HCT116 (cell line): ENCODE results near the gene PXDN. TPM values are rescaled to one million over a fixed set of nuclear protein-coding genes. Genes with fewer than 3 reads are reported as not detected.

Experiments used
- ATAC-seq: fragments of 200-7000 bp; cut with Tn5 transposase; 2 replicates; pipeline ENCODE4 v1.9.1; 2020; ENCODE audit warnings: mild to moderate bottlenecking, moderate library complexity
- BruUV-seq: library from RNA; stranded (reverse); fragments of 400-500 nt; replicated peaks from 2 replicates; lab custom pipeline; 2021; lab: Mats Ljungman, UMichigan
- CTCF ChIA-PET: fragments of 300-600 bp; sonication (Branson Sonifier 250); formaldehyde crosslinking; loops from one replicate; lab custom pipeline; 2021; ENCODE audit warnings: antibody characterized with exemption; lab: Charles Lee
- POLR2A ChIA-PET: fragments of 300-600, 350-600 bp; sonication (Branson Sonifier 250); formaldehyde crosslinking; loops from one replicate; lab custom pipeline; 2021; ENCODE audit warnings: antibody characterized with exemption; lab: Charles Lee
- RAD21 ChIA-PET, 2 experiments: fragments of 300-600 bp; sonication (Branson Sonifier 250); formaldehyde crosslinking; loops; one replicate each; lab custom pipeline; 2023; ENCODE audit warnings: low total read pairs in 2 of 2; ENCODE audit not compliant: uncharacterized antibody in 2 of 2, unreplicated experiment in 2 of 2, low non-redundant PET in 1 of 2; lab: Charles Lee
- DNase-seq: peaks from one replicate; pipeline ENCODE4 v3.0.0-alpha.2; 2010; ENCODE audit warnings: low read depth, low spot score
- H2AFZ ChIP-seq: fragments of 200-600 bp; shearing (Covaris generic), sonication (generic); 2 replicates; pipeline ENCODE4 v1.6.1; 2017; ENCODE audit warnings: low read depth, mixed run types, mixed read lengths, antibody characterized with exemption, low read length; ENCODE audit not compliant: poor library complexity, severe bottlenecking
- H3K27ac ChIP-seq: 2 replicates; pipeline ENCODE4 v1.5.1; 2012; ENCODE audit warnings: low read depth, low read length
- H3K27me3 ChIP-seq: fragments of 200-600 bp; sonication (generic); 2 replicates; pipeline ENCODE4 v1.6.1; 2016; ENCODE audit warnings: mixed run types, low read length, mixed read lengths; ENCODE audit not compliant: insufficient read depth
- H3K36me3 ChIP-seq, 2 experiments: fragments of 200-500 bp in 1 of 2; fragments of 200-600 bp in 1 of 2; sonication (Bioruptor generic) in 1 of 2; sonication (generic) in 1 of 2; 2 replicates each; pipeline versions ENCODE4 v1.5.1 to v1.6.1; 2014 to 2016; ENCODE audit warnings: low read length in 2 of 2, inconsistent platforms in 1 of 2, mixed read lengths in 1 of 2, mixed run types in 1 of 2; ENCODE audit not compliant: insufficient read depth in 2 of 2, control insufficient read depth in 1 of 2
- H3K4me1 ChIP-seq, 2 experiments: fragments of 200-600 bp in 1 of 2; sonication (generic) in 1 of 2; 2 replicates each; pipeline versions ENCODE4 v1.5.1 to v1.6.1; 2012 to 2017; ENCODE audit warnings: low read length in 2 of 2, inconsistent platforms in 1 of 2, mild to moderate bottlenecking in 1 of 2, mixed read lengths in 1 of 2, mixed run types in 1 of 2, moderate library complexity in 1 of 2; ENCODE audit not compliant: insufficient read depth in 2 of 2, control insufficient read depth in 1 of 2
- H3K4me2 ChIP-seq: fragments of 200-600 bp; sonication (generic); 2 replicates; pipeline ENCODE4 v1.6.1; 2017; ENCODE audit warnings: mixed run types, low read length, mixed read lengths
- H3K4me3 ChIP-seq, 2 experiments: fragments of 200-600 bp in 1 of 2; sonication (generic) in 1 of 2; replicated peaks in 1 of 2; 2 replicates each; pipeline ENCODE4 v1.5.1; 2011 to 2016; ENCODE audit warnings: low read length in 2 of 2, control low read depth in 1 of 2, low read depth in 1 of 2, mild to moderate bottlenecking in 1 of 2, mixed read lengths in 1 of 2, mixed run types in 1 of 2
- H3K79me2 ChIP-seq: fragments of 200-600 bp; sonication (generic); 2 replicates; pipeline ENCODE4 v1.6.1; 2017; ENCODE audit warnings: mild to moderate bottlenecking, mixed run types, low read length, moderate library complexity, mixed read lengths; ENCODE audit not compliant: insufficient read depth
- H3K9ac ChIP-seq: fragments of 200-600 bp; sonication (generic); 2 replicates; pipeline ENCODE4 v1.6.1; 2016; ENCODE audit warnings: low read length, mixed read lengths
- H3K9me2 ChIP-seq: fragments of 200-600 bp; sonication (generic), shearing (Covaris generic); 2 replicates; pipeline ENCODE4 v1.6.1; 2017; ENCODE audit warnings: mixed run types, mild to moderate bottlenecking, moderate library complexity; ENCODE audit not compliant: insufficient read depth
- H3K9me3 ChIP-seq, 2 experiments: fragments of 200-500 bp in 1 of 2; fragments of 200-600 bp in 1 of 2; sonication (Bioruptor generic) in 1 of 2; sonication (generic) in 1 of 2; 2 replicates each; pipeline ENCODE4 v1.6.1; 2014 to 2017; ENCODE audit warnings: low read length in 2 of 2, mixed read lengths in 2 of 2, inconsistent platforms in 1 of 2, low read depth in 1 of 2, mild to moderate bottlenecking in 1 of 2, mixed run types in 1 of 2, moderate library complexity in 1 of 2; ENCODE audit not compliant: control insufficient read depth in 1 of 2, insufficient read depth in 1 of 2
- H4K20me1 ChIP-seq: fragments of 200-600 bp; sonication (generic), shearing (Covaris generic); 2 replicates; pipeline ENCODE4 v1.6.1; 2017; ENCODE audit warnings: mixed run types, mild to moderate bottlenecking, moderate library complexity; ENCODE audit not compliant: insufficient read depth
- CEBPB ChIP-seq: IDR thresholded peaks from 2 replicates; pipeline ENCODE4 v1.6.1; 2012; ENCODE audit warnings: low read depth
- EZH2phosphoT487 ChIP-seq: fragments of 200-600 bp; IDR thresholded peaks from 2 replicates; pipeline ENCODE4 v1.6.1; 2018; ENCODE audit warnings: antibody characterized with exemption, borderline replicate concordance
- FOSL1 ChIP-seq: IDR thresholded peaks from 2 replicates; pipeline ENCODE4 v1.6.1; 2012; ENCODE audit warnings: low read depth
- POLR2AphosphoS5 ChIP-seq: IDR thresholded peaks from 2 replicates; pipeline ENCODE4 v1.6.1; 2011; ENCODE audit warnings: mild to moderate bottlenecking, low read depth, low read length, moderate library complexity
- RAD21 ChIP-seq: IDR thresholded peaks from 2 replicates; pipeline ENCODE4 v1.6.1; 2012; ENCODE audit warnings: low read depth, mild to moderate bottlenecking
- SIN3A ChIP-seq: IDR thresholded peaks from 2 replicates; pipeline ENCODE4 v1.6.1; 2012; ENCODE audit warnings: low read depth
- SP1 ChIP-seq: IDR thresholded peaks from 2 replicates; pipeline ENCODE4 v1.6.1; 2012; ENCODE audit warnings: low read depth
- TCF7L2 ChIP-seq: IDR thresholded peaks from 2 replicates; pipeline ENCODE4 v1.7.0; 2011; ENCODE audit warnings: borderline replicate concordance, inconsistent platforms; ENCODE audit not compliant: insufficient read depth, insufficient read length; ENCODE audit errors: extremely low read depth
- YY1 ChIP-seq: IDR thresholded peaks from 2 replicates; pipeline ENCODE4 v1.6.1; 2011; ENCODE audit warnings: low read length, low read depth, moderate library complexity, mild to moderate bottlenecking; ENCODE audit not compliant: insufficient replicate concordance; ENCODE audit errors: extremely low read depth
- ZNF274 ChIP-seq: fragments of 200-500 bp; sonication (Bioruptor generic); IDR thresholded peaks from 2 replicates; pipeline ENCODE4 v1.6.1; 2014; ENCODE audit warnings: mild to moderate bottlenecking, low read depth, low read length, inconsistent platforms
- intact Hi-C: fragments of 100-400 bp; cut with micrococcal nuclease; formaldehyde crosslinking; loops from 2 replicates; pipeline ENCODE4 v1.10.0; 2022
- total RNA-seq: library from RNA; stranded (reverse); gene quantifications from one replicate; pipeline ENCODE4 v1.2.1, GENCODE V29; 2021; ENCODE audit not compliant: unreplicated experiment
- TF ChIP-seq, protein P1 (sequence below), 3 experiments: fragments of 200-600 bp in 1 of 3; sonication (generic) in 1 of 3; IDR thresholded peaks in 2 of 3; conservative IDR thresholded peaks in 1 of 3; 2 replicates each; pipeline ENCODE4 v1.5.1; 2012 to 2017; ENCODE audit warnings: low read depth in 2 of 3, low read length in 2 of 3, antibody characterized with exemption in 1 of 3, borderline replicate concordance in 1 of 3, control low read depth in 1 of 3, mild to moderate bottlenecking in 1 of 3, mixed read lengths in 1 of 3, mixed run types in 1 of 3, moderate library complexity in 1 of 3; ENCODE audit not compliant: insufficient read depth in 1 of 3
- TF ChIP-seq, protein P2 (sequence below): IDR thresholded peaks from 2 replicates; pipeline ENCODE4 v1.6.1; 2012

PXDN gene
- total RNA-seq, 1 experiment from 2014 or later = 10.7 TPM

DNA sequence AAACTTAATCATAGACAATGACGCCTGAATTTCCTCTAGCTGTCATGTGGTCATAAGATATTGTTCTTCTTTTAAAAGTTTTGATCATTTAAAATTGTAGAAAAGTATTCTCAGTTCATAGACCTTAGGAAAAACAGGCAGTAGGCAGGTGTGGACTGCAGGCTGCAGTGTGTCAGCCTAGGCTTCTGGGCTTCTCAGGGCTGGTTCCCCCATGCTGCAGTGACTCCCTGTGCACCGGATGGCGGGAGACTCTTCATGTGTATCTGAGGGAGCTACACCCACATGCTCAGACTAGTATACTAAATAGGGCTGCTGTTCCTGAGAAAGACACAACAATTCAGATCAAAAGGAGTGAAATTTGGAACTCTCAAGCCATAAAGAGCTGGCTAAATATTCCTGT is 72.4 kb downstream of the PXDN start:
- TF ChIP-seq, protein P1, sequence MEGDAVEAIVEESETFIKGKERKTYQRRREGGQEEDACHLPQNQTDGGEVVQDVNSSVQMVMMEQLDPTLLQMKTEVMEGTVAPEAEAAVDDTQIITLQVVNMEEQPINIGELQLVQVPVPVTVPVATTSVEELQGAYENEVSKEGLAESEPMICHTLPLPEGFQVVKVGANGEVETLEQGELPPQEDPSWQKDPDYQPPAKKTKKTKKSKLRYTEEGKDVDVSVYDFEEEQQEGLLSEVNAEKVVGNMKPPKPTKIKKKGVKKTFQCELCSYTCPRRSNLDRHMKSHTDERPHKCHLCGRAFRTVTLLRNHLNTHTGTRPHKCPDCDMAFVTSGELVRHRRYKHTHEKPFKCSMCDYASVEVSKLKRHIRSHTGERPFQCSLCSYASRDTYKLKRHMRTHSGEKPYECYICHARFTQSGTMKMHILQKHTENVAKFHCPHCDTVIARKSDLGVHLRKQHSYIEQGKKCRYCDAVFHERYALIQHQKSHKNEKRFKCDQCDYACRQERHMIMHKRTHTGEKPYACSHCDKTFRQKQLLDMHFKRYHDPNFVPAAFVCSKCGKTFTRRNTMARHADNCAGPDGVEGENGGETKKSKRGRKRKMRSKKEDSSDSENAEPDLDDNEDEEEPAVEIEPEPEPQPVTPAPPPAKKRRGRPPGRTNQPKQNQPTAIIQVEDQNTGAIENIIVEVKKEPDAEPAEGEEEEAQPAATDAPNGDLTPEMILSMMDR (IDR thresholded peaks at IDR 0.05 in 2 of 3, conservative IDR thresholded peaks at IDR 0.05 in 1 of 3; ENCODE audit: borderline replicate concordance in 1 of 3, insufficient read depth in 1 of 3, low read depth in 2 of 3, low read length in 2 of 3) = no peak
- TF ChIP-seq RAD21 = no peak
- TF ChIP-seq TCF7L2 = no peak
- ChIA-PET POLR2A (no interaction called here), RAD21 (no interaction called here), CTCF (no interaction called here)
- Histone ChIP-seq H2AFZ (no peak overlapping the region), H3K27ac (no peak overlapping the region), H3K4me2 (no peak overlapping the region), H4K20me1 (no peaks in the 10 kb centered on the region), H3K9ac (no peak overlapping the region), H3K9me2 (no peaks in the 10 kb centered on the region), H3K4me3 (no peak overlapping the region), H3K36me3 (no peaks in the 10 kb centered on the region; a peak in 1 of 4 replicates), H3K27me3 (no peaks in the 10 kb centered on the region), H3K9me3 (no peaks in the 10 kb centered on the region), H3K4me1 (peaks cover 2 to 11% of the 10 kb centered on the region in 2 experiments; a peak in 2 of 4 replicates), H3K79me2 (no peaks in the 10 kb centered on the region)
- intact Hi-C loops = no loop called here
- ATAC-seq = no peak
- no peak for DNase-seq
- BruUV-seq = no TSS peak

- Histone ChIP-seq H3K4me1 (peaks cover 2 to 6% of the 10 kb centered on the region in 2 experiments; a peak in 2 of 4 replicates), H3K36me3 (no peaks in the 10 kb centered on the region; a peak in 1 of 4 replicates), H3K9ac (no peak overlapping the region), H3K9me3 (no peaks in the 10 kb centered on the region), H3K27ac (no peak overlapping the region), H3K4me2 (no peak overlapping the region), H2AFZ (no peak overlapping the region), H3K9me2 (no peaks in the 10 kb centered on the region)
- DNase-seq (no peak), ATAC-seq (no peak)
- ChIA-PET CTCF (no interaction called here), POLR2A (no interaction called here)
- intact Hi-C loops = no loop called here
- BruUV-seq = no TSS peak
- TF ChIP-seq EZH2phosphoT487 (no peak), SP1 (no peak), SIN3A (no peak), ZNF274 (no peak), CEBPB (no peak), POLR2AphosphoS5 (no peak), YY1 (no peak), FOSL1 (no peak)
- TF ChIP-seq, protein P2, sequence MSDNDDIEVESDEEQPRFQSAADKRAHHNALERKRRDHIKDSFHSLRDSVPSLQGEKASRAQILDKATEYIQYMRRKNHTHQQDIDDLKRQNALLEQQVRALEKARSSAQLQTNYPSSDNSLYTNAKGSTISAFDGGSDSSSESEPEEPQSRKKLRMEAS = no peak
- TF ChIP-seq, all 23 proteins: peak for 0
- Histone ChIP-seq H3K4me3 (no peak overlapping the region), H3K27me3 (no peaks in the 10 kb centered on the region), H4K20me1 (no peaks in the 10 kb centered on the region), H3K79me2 (no peaks in the 10 kb centered on the region)
- RAD21 ChIA-PET = no interaction called here
Measured at GRCh38 chr2:1670636-1671035, 73.7 kb downstream of the PXDN start.
